ENCODE measurements around the gene MCFD2.
A peak's percentile ranks its signal among the peaks of the same experiment; 100 is the strongest.
"Not testable (repeated sequence)": the region's sequence is repeated elsewhere in the genome, so short reads cannot be mapped to it uniquely, and the experiment has no call there.

Gene MCFD2

GRCh38 chr2:46924038-46924437 is 8.4 kb upstream of the MCFD2 start:
- H3K4me1 ChIP-seq (ENCODE audit: insufficient read depth, low read length), result no peaks in the 10 kb centered on the region
- H3K9me3 ChIP-seq (ENCODE audit: control insufficient read depth, insufficient read depth, low read length), result peaks cover 7% of the 10 kb centered on the region

DNA sequence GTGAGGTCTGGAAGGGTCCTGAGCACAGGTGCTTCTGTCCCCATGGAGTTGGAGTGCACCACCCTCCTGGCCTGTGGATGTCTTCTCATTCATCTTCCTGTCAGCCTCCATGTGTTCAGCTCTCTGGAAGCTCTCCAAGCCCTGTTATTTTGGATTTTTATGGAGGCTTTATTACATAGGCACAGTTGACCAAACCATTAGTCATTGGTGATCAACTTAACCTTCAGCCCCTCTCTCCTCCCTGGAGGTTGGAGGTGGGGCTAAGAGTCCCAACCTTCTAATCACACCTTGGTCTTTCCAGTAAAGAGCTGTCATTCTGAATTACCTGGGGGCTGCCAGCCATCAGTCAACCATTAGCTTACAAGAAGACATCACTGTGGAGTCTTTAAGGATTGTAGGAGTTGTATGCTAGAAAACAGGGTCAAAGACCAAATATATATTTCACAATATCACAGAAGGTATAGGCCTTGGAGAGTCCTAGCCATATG is 7.5 kb upstream of the MCFD2 start:
- H3K9ac ChIP-seq (ENCODE audit: low read depth, low read length), result no peak overlapping the region
- H3K36me3 ChIP-seq (ENCODE audit: insufficient read depth, low read length), result 0 out of 2 replicates have a peak, but pooled peaks cover 2% of the 10 kb centered on the region
- H3K4me1 ChIP-seq (ENCODE audit: insufficient read depth, low read length), result no peaks in the 10 kb centered on the region
- peaks cover 7% of the 10 kb centered on the region for H3K9me3 ChIP-seq (ENCODE audit: control insufficient read depth, insufficient read depth, low read length)

More at GRCh38 chr2:46924038-46924437, 8.4 kb upstream of the MCFD2 start:
- no peak overlapping the region for H3K9ac ChIP-seq (ENCODE audit: low read depth, low read length)
- H3K36me3 ChIP-seq (ENCODE audit: insufficient read depth, low read length), result 0 out of 2 replicates have a peak, but pooled peaks cover 2% of the 10 kb centered on the region

DNA sequence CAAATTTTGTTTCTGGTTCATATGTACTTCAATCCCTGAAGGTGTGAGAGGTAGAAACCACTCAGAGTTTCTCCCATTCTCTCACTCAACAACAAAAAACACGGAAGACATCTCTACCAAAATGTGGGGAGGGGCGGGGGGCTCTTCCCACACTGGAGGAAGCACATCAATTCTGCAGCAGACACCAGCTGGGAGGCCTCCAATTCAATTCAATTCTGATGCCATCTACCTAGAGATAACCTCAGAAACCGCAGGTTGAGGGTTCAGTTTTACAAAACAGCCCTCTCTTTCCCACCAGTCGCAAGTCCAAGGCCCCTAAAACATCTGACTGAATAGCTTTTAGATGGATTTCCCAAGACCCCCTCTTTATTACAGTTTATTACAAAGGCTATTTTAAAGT is 7.0 kb upstream of the MCFD2 start:
- Histone ChIP-seq H3K9me3 (ENCODE audit: control insufficient read depth, insufficient read depth, low read length) (peaks cover 7% of the 10 kb centered on the region), H3K36me3 (ENCODE audit: insufficient read depth, low read length) (0 out of 2 replicates have a peak, but pooled peaks cover 2% of the 10 kb centered on the region), H3K4me1 (ENCODE audit: insufficient read depth, low read length) (no peaks in the 10 kb centered on the region), H3K9ac (ENCODE audit: low read depth, low read length) (no peak overlapping the region)

GRCh38 chr2:46921676-46922448 is 6.3 kb upstream of the MCFD2 start:
- Histone ChIP-seq H3K9me3 (ENCODE audit: control insufficient read depth, insufficient read depth, low read length) (peaks cover 6% of the 10 kb centered on the region), H3K36me3 (ENCODE audit: insufficient read depth, low read length) (0 out of 2 replicates have a peak, but pooled peaks cover 2% of the 10 kb centered on the region), H3K4me1 (ENCODE audit: insufficient read depth, low read length) (no peaks in the 10 kb centered on the region), H3K9ac (ENCODE audit: low read depth, low read length) (no peak overlapping the region)

- Histone ChIP-seq H3K9ac (ENCODE audit: low read depth, low read length) (no peak overlapping the region), H3K36me3 (ENCODE audit: insufficient read depth, low read length) (0 out of 2 replicates have a peak, but pooled peaks cover 5% of the 10 kb centered on the region), H3K4me1 (ENCODE audit: insufficient read depth, low read length) (0 out of 2 replicates have a peak, but pooled peaks cover 7% of the 10 kb centered on the region), H3K9me3 (ENCODE audit: control insufficient read depth, insufficient read depth, low read length) (no peaks in the 10 kb centered on the region)
Observed at GRCh38 chr2:46917628-46918027, 2.0 kb upstream of the MCFD2 start.

DNA sequence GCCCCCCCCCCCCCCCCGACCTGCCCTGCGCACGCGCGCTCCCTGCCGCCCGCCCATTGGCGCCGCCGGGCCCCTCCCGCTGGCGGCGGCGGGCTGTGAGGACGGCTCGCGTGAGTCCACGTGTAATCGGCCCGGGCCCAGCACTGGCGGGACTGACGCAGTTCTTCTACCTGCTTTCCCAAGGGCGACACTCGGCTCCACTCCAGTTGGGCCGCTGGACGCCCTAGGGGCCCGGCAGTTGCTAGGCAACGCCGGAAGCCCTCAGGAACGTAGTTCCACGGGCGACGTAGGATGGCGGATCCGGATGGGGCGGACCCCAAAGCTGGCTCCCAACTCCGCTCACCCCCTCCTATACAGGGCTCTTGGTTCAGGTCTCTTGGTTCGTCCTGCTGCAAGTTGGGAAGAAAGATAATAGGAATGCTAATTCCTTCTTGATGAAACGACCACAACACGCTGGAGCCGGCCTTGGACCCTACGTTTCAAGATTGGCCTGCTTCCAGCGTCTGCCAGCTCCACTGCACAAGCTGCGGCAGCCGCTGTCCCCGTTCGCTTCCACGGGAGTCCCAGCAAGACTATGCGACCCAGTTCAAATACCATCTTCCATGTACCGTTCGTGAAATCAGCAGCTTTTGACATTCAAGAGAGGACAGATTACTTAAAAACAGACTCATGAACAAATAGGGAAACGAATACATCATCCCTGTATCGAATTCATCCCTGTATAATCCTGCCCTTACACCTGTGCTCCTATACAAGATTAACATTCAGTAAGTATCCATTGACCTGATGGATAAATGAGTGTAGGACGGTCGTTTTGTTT is 415 bp upstream of the MCFD2 start:
- no peaks in the 10 kb centered on the region for H3K9me3 ChIP-seq (ENCODE audit: control insufficient read depth, insufficient read depth, low read length)
- peak overlapping the region; percentile 61 for H3K9ac ChIP-seq (ENCODE audit: low read depth, low read length)
- H3K4me1 ChIP-seq (ENCODE audit: insufficient read depth, low read length), result 0 out of 2 replicates have a peak, but pooled peaks cover 7% of the 10 kb centered on the region
- peaks cover 8% of the 10 kb centered on the region for H3K36me3 ChIP-seq (ENCODE audit: insufficient read depth, low read length)

GRCh38 chr2:46914578-46915230 is 902 bp downstream of the MCFD2 start:
- H3K36me3 ChIP-seq (ENCODE audit: insufficient read depth, low read length), result peaks cover 8% of the 10 kb centered on the region
- peaks cover 13% of the 10 kb centered on the region; the same call in 1 of the 2 replicates for H3K4me1 ChIP-seq (ENCODE audit: insufficient read depth, low read length)
- H3K9ac ChIP-seq (ENCODE audit: low read depth, low read length), result peak overlapping the region; percentile 61
- no peaks in the 10 kb centered on the region for H3K9me3 ChIP-seq (ENCODE audit: control insufficient read depth, insufficient read depth, low read length)

- Histone ChIP-seq H3K4me1 (ENCODE audit: insufficient read depth, low read length) (peaks cover 13% of the 10 kb centered on the region; the same call in 1 of the 2 replicates), H3K9ac (ENCODE audit: low read depth, low read length) (no peak overlapping the region), H3K36me3 (ENCODE audit: insufficient read depth, low read length) (peaks cover 12% of the 10 kb centered on the region), H3K9me3 (ENCODE audit: control insufficient read depth, insufficient read depth, low read length) (no peaks in the 10 kb centered on the region)
Observed at GRCh38 chr2:46913471-46914381, 1.9 kb downstream of the MCFD2 start.

GRCh38 chr2:46909771-46910419 is 5.7 kb downstream of the MCFD2 start:
- H3K9me3 ChIP-seq (ENCODE audit: control insufficient read depth, insufficient read depth, low read length), result no peaks in the 10 kb centered on the region
- no peak overlapping the region for H3K9ac ChIP-seq (ENCODE audit: low read depth, low read length)
- peaks cover 13% of the 10 kb centered on the region; the same call in 1 of the 2 replicates for H3K4me1 ChIP-seq (ENCODE audit: insufficient read depth, low read length)
- H3K36me3 ChIP-seq (ENCODE audit: insufficient read depth, low read length), result peaks cover 19% of the 10 kb centered on the region

GRCh38 chr2:46909150-46909549 is 6.5 kb downstream of the MCFD2 start:
- Histone ChIP-seq H3K4me1 (ENCODE audit: insufficient read depth, low read length) (peaks cover 13% of the 10 kb centered on the region; the same call in 1 of the 2 replicates), H3K9me3 (ENCODE audit: control insufficient read depth, insufficient read depth, low read length) (no peaks in the 10 kb centered on the region), H3K9ac (ENCODE audit: low read depth, low read length) (no peak overlapping the region), H3K36me3 (ENCODE audit: insufficient read depth, low read length) (peaks cover 19% of the 10 kb centered on the region)

DNA sequence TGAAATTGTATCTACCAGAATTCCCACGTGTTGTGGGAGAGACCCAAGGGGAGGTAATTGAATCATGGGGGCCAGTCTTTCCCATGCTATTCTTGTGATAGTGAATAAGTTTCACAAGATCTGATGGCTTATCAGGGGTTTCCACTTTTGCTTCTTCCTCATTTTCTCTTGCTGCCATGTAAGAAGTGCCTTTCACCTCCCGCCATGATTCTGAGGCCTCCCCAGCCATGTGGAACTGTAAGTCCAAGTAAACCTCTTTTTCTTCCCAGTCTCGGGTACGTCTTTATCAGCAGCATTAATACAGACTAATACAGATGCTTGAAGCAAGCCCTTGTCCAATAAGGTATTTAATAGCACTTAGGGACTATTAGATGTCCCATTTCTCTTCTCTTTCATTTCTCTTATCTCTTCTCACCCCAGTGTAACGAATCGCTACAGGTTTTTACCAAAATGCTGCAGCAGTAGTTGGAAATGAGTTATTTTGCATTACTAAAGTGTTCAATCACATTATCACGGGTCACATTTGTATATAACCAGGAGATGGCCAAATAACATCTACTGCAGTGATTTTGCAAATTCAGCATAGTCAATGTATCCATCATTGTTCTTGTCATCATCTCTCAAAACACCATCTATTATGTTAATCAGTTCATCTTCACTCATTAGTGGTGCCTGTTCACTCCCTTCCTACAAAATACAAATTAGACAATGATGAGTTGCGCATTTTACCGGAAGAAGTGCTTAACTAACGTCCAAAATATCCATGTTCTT is 10.5 kb downstream of the MCFD2 start:
- H3K9me3 ChIP-seq (ENCODE audit: control insufficient read depth, insufficient read depth, low read length); H3K9ac ChIP-seq (ENCODE audit: low read depth, low read length); H3K4me1 ChIP-seq (ENCODE audit: insufficient read depth, low read length): not testable (repeated sequence)
- peaks cover 13% of the 10 kb centered on the region for H3K36me3 ChIP-seq (ENCODE audit: insufficient read depth, low read length)

DNA sequence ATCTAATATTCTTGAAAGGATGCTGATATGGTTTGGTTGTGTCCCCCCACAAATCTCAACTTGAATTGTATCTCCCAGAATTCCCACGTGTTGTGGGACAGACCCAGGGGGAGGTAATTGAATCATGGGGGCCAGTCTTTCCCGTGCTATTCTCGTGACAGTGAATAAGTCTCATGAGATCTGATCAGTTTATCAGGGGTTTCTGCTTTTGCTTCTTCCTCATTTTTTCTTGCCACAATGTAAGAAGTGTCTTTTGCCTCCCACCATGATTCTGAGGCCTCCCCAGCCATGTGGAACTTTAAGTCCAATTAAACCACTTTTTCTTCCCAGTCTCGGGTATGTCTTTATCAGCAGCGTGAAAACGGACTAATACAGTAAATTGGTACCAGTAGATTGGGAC is 12.6 kb downstream of the MCFD2 start:
- not testable (repeated sequence) for H3K9ac ChIP-seq (ENCODE audit: low read depth, low read length); H3K9me3 ChIP-seq (ENCODE audit: control insufficient read depth, insufficient read depth, low read length); H3K36me3 ChIP-seq (ENCODE audit: insufficient read depth, low read length); H3K4me1 ChIP-seq (ENCODE audit: insufficient read depth, low read length)
